PFSK-1 (cell line): ENCODE measurements around the gene CEACAM7.

ENCODE experiments used
- FOXP2 ChIP-seq: optimal IDR thresholded peaks from 2 replicates; pipeline ENCODE3; 2011; ENCODE audit warnings: borderline replicate concordance, control low read depth, inconsistent platforms; ENCODE audit not compliant: insufficient read depth; ENCODE audit errors: extremely low read length, extremely low read depth
- POLR2AphosphoS5 ChIP-seq: IDR thresholded peaks from 2 replicates; pipeline ENCODE4 v1.6.1; 2012; ENCODE audit warnings: low read depth, mild to moderate bottlenecking, control low read depth, low read length, moderate library complexity
- SIN3A ChIP-seq: IDR thresholded peaks from 2 replicates; pipeline ENCODE4 v1.6.1; 2012; ENCODE audit warnings: mild to moderate bottlenecking, low read length, moderate library complexity, borderline replicate concordance; ENCODE audit not compliant: insufficient read depth
- TAF1 ChIP-seq: IDR thresholded peaks from 2 replicates; pipeline ENCODE4 v1.6.1; 2012; ENCODE audit warnings: low read length, control low read depth, borderline replicate concordance; ENCODE audit not compliant: insufficient read depth
- TF ChIP-seq, protein P1 (sequence below), 2 experiments: IDR thresholded peaks; 2 replicates each; pipeline versions ENCODE4 v1.6.1 to v1.8.0; 2011 to 2012; ENCODE audit warnings: low read depth in 2 of 2, low read length in 2 of 2, control low read depth in 1 of 2, inconsistent platforms in 1 of 2, mild to moderate bottlenecking in 1 of 2, moderate library complexity in 1 of 2; ENCODE audit not compliant: insufficient read depth in 1 of 2

GRCh38 chr19:41626877-41627276 lies 61.2 kb downstream of the CEACAM7 start, which contains the start of gene CEACAM4:
- TF ChIP-seq SIN3A (no peak), TAF1 (no peak), POLR2AphosphoS5 (no peak), FOXP2 (no peak)
- TF ChIP-seq, protein P1, sequence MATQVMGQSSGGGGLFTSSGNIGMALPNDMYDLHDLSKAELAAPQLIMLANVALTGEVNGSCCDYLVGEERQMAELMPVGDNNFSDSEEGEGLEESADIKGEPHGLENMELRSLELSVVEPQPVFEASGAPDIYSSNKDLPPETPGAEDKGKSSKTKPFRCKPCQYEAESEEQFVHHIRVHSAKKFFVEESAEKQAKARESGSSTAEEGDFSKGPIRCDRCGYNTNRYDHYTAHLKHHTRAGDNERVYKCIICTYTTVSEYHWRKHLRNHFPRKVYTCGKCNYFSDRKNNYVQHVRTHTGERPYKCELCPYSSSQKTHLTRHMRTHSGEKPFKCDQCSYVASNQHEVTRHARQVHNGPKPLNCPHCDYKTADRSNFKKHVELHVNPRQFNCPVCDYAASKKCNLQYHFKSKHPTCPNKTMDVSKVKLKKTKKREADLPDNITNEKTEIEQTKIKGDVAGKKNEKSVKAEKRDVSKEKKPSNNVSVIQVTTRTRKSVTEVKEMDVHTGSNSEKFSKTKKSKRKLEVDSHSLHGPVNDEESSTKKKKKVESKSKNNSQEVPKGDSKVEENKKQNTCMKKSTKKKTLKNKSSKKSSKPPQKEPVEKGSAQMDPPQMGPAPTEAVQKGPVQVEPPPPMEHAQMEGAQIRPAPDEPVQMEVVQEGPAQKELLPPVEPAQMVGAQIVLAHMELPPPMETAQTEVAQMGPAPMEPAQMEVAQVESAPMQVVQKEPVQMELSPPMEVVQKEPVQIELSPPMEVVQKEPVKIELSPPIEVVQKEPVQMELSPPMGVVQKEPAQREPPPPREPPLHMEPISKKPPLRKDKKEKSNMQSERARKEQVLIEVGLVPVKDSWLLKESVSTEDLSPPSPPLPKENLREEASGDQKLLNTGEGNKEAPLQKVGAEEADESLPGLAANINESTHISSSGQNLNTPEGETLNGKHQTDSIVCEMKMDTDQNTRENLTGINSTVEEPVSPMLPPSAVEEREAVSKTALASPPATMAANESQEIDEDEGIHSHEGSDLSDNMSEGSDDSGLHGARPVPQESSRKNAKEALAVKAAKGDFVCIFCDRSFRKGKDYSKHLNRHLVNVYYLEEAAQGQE (IDR thresholded peaks at IDR 0.05; ENCODE audit: insufficient read depth in 1 of 2, low read depth in 2 of 2, low read length in 2 of 2): no peak
